ENCODE results near the gene KIF20B. TPM values are rescaled to one million over a fixed set of nuclear protein-coding genes. Genes with fewer than 3 reads are reported as not detected.
"Not testable (repeated sequence)": the region's sequence is repeated elsewhere in the genome, so short reads cannot be mapped to it uniquely, and the experiment has no call there.

The KIF20B gene
- total RNA-seq, 3 donors from 2014 or later: 3.3 to 5.6 (median 3.7) TPM

DNA sequence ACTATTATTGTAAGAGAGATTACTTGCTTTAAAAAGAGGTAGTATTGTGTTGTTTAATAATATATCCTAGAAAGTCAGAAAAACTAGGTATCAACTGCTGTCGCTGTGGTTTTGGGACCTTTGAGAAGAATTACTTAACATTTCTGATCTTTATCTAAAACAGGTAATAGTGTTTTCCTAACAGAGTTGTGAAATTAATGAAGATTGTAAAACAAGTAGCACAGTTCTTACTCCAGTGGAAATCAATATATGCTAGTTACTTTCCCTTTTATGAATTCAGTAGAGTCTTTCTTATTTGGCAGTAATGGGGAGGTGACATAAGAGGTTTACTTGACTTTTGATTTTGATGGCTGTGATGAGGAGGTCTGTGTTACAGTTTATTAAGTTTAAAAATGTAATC is 58.1 kb downstream of the KIF20B start:
- intact Hi-C loops (cut with DNase I; ENCODE audit: low total_unique reads): no loop called here
- no peak for DNase-seq (ENCODE audit: low spot score in 2 of 2)
- Histone ChIP-seq H3K27ac (no peak overlapping the region), H3K4me3 (no peak overlapping the region), H3K27me3 (no peaks in the 10 kb centered on the region), H3K9me3 (no peaks in the 10 kb centered on the region), H3K36me3 (no peaks in the 10 kb centered on the region), H3K4me1 (no peaks in the 10 kb centered on the region)
- TF ChIP-seq POLR2AphosphoS5 (IDR thresholded peaks at IDR 0.05): no peak
- no peak for TF ChIP-seq POLR2A (IDR thresholded peaks at IDR 0.05)
- TF ChIP-seq, protein P1, sequence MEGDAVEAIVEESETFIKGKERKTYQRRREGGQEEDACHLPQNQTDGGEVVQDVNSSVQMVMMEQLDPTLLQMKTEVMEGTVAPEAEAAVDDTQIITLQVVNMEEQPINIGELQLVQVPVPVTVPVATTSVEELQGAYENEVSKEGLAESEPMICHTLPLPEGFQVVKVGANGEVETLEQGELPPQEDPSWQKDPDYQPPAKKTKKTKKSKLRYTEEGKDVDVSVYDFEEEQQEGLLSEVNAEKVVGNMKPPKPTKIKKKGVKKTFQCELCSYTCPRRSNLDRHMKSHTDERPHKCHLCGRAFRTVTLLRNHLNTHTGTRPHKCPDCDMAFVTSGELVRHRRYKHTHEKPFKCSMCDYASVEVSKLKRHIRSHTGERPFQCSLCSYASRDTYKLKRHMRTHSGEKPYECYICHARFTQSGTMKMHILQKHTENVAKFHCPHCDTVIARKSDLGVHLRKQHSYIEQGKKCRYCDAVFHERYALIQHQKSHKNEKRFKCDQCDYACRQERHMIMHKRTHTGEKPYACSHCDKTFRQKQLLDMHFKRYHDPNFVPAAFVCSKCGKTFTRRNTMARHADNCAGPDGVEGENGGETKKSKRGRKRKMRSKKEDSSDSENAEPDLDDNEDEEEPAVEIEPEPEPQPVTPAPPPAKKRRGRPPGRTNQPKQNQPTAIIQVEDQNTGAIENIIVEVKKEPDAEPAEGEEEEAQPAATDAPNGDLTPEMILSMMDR (IDR thresholded peaks at IDR 0.05): no peak

DNA sequence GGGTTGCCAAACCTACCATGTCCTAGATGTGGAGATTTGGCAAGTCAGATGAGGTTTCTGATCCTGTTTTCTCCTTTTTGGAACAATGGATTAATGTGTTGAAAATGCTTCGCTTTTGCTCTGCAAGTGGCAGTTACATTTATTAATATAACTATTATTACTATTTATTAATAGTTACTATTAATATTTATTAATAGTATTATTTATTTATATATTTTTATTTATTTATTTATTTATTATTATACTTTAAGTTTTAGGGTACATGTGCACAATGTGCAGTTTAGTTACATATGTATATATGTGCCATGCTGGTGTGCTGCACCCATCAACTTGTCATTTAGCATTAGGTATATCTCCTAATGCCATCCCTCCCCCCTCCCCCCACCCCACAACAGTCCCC is 62.3 kb downstream of the KIF20B start:
- H3K36me3 ChIP-seq; H3K27ac ChIP-seq; H3K4me1 ChIP-seq; intact Hi-C loops (cut with DNase I; ENCODE audit: low total_unique reads); H3K27me3 ChIP-seq; H3K4me3 ChIP-seq; DNase-seq (ENCODE audit: low spot score in 2 of 2); H3K9me3 ChIP-seq: not testable (repeated sequence)

GRCh38 chr10:89771684-89772083 is 70.3 kb downstream of the KIF20B start:
- Histone ChIP-seq H3K27me3 (no peaks in the 10 kb centered on the region), H3K4me1 (no peaks in the 10 kb centered on the region), H3K9me3 (no peaks in the 10 kb centered on the region), H3K36me3 (no peaks in the 10 kb centered on the region), H3K4me3 (no peak overlapping the region), H3K27ac (no peak overlapping the region)
- no peak for DNase-seq (ENCODE audit: low spot score in 2 of 2)
- TF ChIP-seq, protein P1 (IDR thresholded peaks at IDR 0.05): no peak
- TF ChIP-seq POLR2A (IDR thresholded peaks at IDR 0.05): no peak
- no peak for TF ChIP-seq POLR2AphosphoS5 (IDR thresholded peaks at IDR 0.05)
- intact Hi-C loops (cut with DNase I; ENCODE audit: low total_unique reads): no loop called here

DNA sequence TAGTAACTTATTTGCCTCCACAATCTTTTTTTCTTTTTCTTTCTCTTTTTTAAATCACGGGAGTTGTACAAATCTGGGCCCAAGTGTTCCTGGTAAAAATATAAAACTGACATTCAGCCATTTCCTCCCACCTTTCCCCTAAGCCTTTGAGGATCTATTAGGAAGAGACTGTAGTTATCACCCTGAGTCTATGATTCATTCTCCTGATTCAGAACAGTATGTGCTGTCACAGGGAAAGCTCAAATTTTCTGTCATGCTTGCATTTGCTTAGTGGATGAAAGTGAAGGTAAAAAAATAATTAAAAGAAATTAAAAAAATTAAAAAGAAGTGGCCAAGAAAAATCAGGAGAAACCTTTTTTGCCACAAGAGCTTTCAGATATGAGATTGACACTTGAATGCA is 71.7 kb downstream of the KIF20B start:
- Histone ChIP-seq H3K36me3 (no peaks in the 10 kb centered on the region), H3K9me3 (no peaks in the 10 kb centered on the region), H3K27ac (no peak overlapping the region), H3K4me3 (no peak overlapping the region), H3K4me1 (no peaks in the 10 kb centered on the region), H3K27me3 (no peaks in the 10 kb centered on the region)
- no peak for DNase-seq (ENCODE audit: low spot score in 2 of 2)
- TF ChIP-seq, protein P1 (IDR thresholded peaks at IDR 0.05): no peak
- TF ChIP-seq POLR2AphosphoS5 (IDR thresholded peaks at IDR 0.05): no peak
- TF ChIP-seq POLR2A (IDR thresholded peaks at IDR 0.05): no peak
- intact Hi-C loops (cut with DNase I; ENCODE audit: low total_unique reads): no loop called here

GRCh38 chr10:89776665-89777064 is 75.3 kb downstream of the KIF20B start:
- intact Hi-C loops (cut with DNase I; ENCODE audit: low total_unique reads): no loop called here
- no peak overlapping the region for H3K4me3 ChIP-seq
- H3K27ac ChIP-seq: no peak overlapping the region
- H3K9me3 ChIP-seq: no peaks in the 10 kb centered on the region
- H3K4me1 ChIP-seq: no peaks in the 10 kb centered on the region
- no peaks in the 10 kb centered on the region for H3K27me3 ChIP-seq
- TF ChIP-seq, protein P1 (IDR thresholded peaks at IDR 0.05): no peak
- TF ChIP-seq POLR2AphosphoS5 (IDR thresholded peaks at IDR 0.05): no peak
- no peak for TF ChIP-seq POLR2A (IDR thresholded peaks at IDR 0.05)
- DNase-seq (ENCODE audit: low spot score in 2 of 2): no peak
- H3K36me3 ChIP-seq: no peaks in the 10 kb centered on the region

GRCh38 chr10:89782470-89782869 is 81.1 kb downstream of the KIF20B start:
- Histone ChIP-seq H3K27ac (no peak overlapping the region), H3K27me3 (no peaks in the 10 kb centered on the region), H3K9me3 (no peaks in the 10 kb centered on the region), H3K36me3 (no peaks in the 10 kb centered on the region), H3K4me3 (no peak overlapping the region), H3K4me1 (no peaks in the 10 kb centered on the region)
- DNase-seq (ENCODE audit: low spot score in 2 of 2): no peak
- TF ChIP-seq POLR2AphosphoS5 (IDR thresholded peaks at IDR 0.05) (no peak), POLR2A (IDR thresholded peaks at IDR 0.05) (no peak)
- TF ChIP-seq, protein P1 (IDR thresholded peaks at IDR 0.05): no peak
- intact Hi-C loops (cut with DNase I; ENCODE audit: low total_unique reads): no loop called here
